GM19043 (cell line): ENCODE measurements around the gene SECTM1.
"Not testable (repeated sequence)": the region's sequence is repeated elsewhere in the genome, so short reads cannot be mapped to it uniquely, and the experiment has no call there.

Experiments used
- ATAC-seq: cut with Tn5 transposase; IDR thresholded peaks from one replicate; pipeline ENCODE4 v1.9.1; 2021; ENCODE audit warnings: low read depth; ENCODE audit not compliant: unreplicated experiment

SECTM1 gene

GRCh38 chr17:82370471-82371332, 37.1 kb upstream of the SECTM1 start:
- ATAC-seq: no peak

DNA sequence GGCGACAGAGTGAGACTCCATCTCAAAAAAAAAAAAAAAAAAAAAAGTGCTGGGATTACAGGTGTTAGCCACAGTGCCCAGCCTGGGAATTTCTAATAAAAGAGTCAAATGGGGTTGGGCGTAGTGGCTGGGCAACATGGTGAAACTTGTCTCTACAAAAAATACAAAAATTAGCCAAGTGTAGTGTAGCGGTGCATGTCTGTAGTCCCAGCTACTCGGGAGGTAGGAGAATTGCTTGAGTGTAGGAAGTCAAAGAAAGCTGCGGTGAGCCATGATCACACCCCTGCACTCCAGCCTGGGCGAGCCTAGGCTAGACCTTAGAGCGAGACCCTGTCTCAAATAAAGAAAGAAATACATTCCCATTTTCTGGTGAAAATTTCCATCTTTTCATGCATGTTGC, 35.6 kb upstream of the SECTM1 start:
- ATAC-seq: no peak

GRCh38 chr17:82367724-82368524, 34.4 kb upstream of the SECTM1 start:
- ATAC-seq: no peak

GRCh38 chr17:82366749-82367148, 33.2 kb upstream of the SECTM1 start:
- no peak for ATAC-seq

DNA sequence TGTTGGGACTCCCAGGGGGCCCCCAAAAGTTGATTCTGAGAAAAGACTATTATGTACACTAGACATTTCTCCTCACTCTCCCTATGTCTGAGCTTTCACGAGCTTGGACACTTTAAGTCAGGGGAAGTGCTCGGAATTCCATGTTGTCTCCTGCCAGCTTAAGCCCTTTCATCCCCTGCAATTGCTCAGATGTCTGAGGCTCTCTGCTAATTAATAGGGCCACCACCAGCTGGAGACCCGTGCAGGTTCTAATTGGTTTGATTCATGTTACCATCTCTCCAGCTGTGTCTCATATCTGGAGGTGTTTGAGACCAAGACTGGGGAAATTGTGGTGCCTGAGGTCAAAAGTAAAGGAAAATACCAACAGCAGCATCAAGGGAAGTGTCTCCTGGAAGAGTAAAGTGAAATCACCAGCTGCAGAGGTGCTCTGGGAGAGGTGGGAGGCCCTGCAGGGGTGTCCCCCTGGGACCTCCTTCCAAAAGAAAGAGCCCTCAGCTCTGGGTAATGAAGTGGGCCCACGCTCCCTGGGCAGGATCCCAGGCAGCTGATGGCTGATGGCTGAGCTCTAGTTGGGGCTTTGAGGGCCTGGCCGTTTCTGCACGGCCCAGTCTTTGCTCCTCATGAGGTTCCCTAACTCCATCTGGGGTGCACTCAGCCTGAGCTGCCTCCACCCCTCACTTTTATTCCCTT, 32.2 kb upstream of the SECTM1 start:
- no peak for ATAC-seq

GRCh38 chr17:82361885-82362633, 28.5 kb upstream of the SECTM1 start:
- ATAC-seq: no peak

- ATAC-seq: not testable (repeated sequence)
These were observed 26.0 kb upstream of the SECTM1 start for GRCh38 chr17:82359451-82360074.

GRCh38 chr17:82358465-82359350, 25.1 kb upstream of the SECTM1 start, which contains the start of gene TEX19:
TSS of gene TEX19 (plus strand) at chr17:82359247. CDS start at chr17:82362151, 2,904 bp downstream.
- no peak for ATAC-seq

DNA sequence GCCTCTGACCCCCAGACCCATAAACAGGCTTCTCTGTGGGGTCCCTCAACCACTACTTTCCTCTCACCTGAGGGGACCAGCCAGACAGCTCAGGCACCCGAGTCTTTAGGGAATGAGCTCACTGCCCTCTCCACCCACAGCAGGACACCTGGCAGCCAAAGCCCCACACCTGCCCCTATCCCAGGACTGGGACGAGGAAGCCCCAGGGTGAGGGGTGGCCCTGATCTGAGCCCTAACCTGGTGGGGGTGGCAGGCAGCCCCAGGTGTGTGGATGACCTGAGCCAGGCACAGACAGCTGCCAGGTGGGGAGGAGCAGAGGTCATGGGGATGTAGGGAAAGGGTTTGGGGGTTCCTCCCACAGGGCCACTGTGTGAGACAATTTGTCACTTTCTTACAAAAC, 23.8 kb upstream of the SECTM1 start:
- no peak for ATAC-seq

DNA sequence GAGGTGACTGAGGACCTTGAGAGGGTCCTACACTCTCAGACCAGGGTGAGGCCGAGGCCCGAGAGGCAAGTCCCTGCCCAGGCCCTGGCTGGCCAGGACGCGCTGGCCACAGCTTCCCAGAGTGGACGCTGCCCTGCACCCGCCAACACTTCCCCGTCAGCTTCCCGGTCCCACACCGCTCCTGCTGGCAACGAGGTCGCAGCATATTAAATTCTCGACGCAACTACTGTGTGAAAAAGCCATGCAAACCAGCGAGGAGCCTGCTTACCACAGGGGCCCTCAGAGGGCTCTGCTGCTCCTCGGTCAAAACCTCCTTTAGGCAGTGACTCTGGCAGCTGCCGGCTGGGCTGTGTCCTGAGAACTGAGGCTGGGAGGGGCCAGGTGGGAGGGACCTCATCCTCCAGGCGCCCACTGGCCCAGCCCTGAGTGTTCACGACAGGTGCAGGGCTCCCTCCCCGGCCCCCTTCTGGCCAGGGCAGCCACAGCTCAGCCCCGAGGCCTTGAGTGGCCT, 23.3 kb upstream of the SECTM1 start:
- ATAC-seq: no peak

GRCh38 chr17:82355770-82356427, 22.3 kb upstream of the SECTM1 start:
- ATAC-seq: no peak

- no peak for ATAC-seq
These were observed 21.3 kb upstream of the SECTM1 start for GRCh38 chr17:82354804-82355308.

DNA sequence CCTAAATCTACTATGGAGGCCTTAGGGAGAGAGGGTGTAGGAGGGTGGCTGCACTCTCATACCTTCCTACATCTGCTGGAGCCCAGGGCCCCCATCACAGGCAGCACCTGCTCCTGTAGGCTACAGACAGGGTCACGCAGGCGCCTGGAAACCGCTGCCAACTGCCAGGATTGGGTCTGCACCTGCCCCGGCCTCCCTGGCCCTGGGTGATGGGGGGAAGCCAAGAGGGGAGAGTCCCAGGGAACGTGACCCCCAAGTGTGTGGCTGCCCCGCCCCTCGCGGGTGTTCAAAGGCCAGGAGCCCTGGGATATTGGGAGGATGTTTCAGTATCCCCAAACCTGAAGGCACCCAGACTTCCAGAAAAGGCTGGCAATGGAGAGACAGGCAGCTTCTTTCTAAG, 19.9 kb upstream of the SECTM1 start:
- ATAC-seq: no peak

DNA sequence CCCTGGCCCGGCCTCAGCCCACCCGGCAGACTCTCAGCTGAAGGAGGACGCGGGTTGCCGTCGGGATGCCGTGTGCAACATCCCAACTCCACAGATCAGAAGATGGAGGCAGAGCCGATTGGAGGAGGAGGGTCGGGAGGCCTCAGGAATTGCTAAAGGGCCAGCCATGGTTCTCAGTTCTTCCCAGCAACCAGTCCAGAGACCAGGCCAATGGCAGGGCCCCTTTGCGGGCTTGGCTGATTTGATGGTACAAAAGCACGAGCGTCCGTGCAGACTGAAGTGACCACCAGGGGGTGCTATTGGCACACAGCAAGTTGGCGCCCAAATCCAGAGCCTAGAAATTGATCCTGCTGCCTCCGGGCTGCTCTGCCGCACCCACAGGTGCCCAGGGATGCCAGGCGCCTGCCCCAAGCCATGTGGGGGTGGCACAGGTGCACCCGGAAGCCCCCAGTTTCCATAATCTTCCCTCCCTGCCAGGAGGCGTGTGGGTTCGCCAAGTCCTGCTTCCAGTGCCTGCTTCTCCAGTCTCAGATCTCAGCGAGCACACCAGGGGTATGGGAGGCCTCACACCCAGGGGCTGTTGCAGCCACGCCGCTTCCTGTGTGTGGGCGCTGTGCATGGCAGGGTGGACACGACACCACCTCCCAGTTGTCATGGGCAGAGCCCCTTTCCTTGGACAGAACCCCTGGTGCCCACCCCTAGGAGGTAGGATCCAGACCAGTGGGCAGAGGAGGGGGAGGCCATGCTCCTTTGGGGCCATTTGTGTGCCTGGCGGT, 18.3 kb upstream of the SECTM1 start:
- no peak for ATAC-seq

DNA sequence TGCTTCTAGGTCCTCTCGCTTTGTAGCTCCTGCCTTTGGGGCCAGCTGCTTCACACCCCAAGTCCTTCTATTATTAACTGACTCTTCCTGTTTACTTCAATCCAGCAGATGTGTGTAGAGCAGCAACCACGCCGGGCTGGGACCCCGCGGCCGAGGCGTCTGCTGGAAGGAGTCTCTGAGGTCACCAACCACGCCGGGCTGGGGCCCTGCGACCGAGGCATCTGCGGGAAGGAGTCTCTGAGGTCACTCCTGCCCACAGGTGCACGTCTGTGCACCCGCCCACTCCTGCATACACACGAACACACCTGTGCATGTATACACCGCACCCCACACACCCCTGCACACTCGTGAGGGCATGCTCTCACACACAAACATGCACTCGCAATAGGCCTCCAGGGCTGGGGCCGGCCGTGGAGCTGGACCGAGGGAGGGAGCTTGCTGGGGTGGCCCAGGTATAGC, 17.7 kb upstream of the SECTM1 start:
- no peak for ATAC-seq

- ATAC-seq: no peak
These were observed 16.8 kb upstream of the SECTM1 start for GRCh38 chr17:82350182-82351030.
